Rectal smooth muscle tissue (tissue), 1 donor: Measurements from ENCODE around the gene CTTNBP2NL.
"Not testable (repeated sequence)": the region's sequence is repeated elsewhere in the genome, so short reads cannot be mapped to it uniquely, and the experiment has no call there.

Experiments used
- H3K27ac ChIP-seq: one replicate; pipeline ENCODE4 v1.7.0; 2013; ENCODE audit warnings: low read depth, low read length, inconsistent platforms
- H3K27me3 ChIP-seq: one replicate; pipeline ENCODE4 v1.7.0; 2013; ENCODE audit warnings: low read length; ENCODE audit not compliant: control insufficient read depth, insufficient read depth
- H3K36me3 ChIP-seq: one replicate; pipeline ENCODE4 v1.7.0; 2013; ENCODE audit warnings: low read length; ENCODE audit not compliant: control insufficient read depth, insufficient read depth
- H3K4me1 ChIP-seq: one replicate; pipeline ENCODE4 v1.7.0; 2013; ENCODE audit warnings: low read length; ENCODE audit not compliant: control insufficient read depth, insufficient read depth
- H3K4me3 ChIP-seq: one replicate; pipeline ENCODE4 v1.7.0; 2013; ENCODE audit warnings: low read length
- H3K9ac ChIP-seq: one replicate; pipeline ENCODE4 v1.7.0; 2013; ENCODE audit warnings: low read length

The CTTNBP2NL gene

DNA sequence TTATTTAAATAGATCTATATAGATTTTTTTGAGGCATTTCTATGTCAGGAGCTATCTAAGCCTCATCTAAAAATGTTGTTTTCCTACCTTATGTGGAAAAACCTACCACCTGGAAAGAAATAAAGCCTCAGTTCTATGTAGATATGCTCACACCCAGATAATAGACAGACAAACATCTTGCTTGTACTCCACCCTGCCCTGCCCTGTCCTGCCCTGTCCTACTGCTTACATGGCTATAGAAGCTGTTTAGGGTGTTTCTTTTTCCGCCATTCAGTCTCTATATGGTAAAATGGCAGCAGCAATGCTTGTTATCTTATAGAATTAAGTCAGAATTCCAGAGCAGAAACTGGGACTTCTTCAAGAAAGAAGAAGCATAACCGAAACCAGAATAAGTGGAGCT, 13.4 kb downstream of the CTTNBP2NL start:
- no peak overlapping the region for H3K4me3 ChIP-seq
- H3K27me3 ChIP-seq: no peaks in the 10 kb centered on the region
- no peak overlapping the region for H3K27ac ChIP-seq
- no peak overlapping the region for H3K9ac ChIP-seq
- H3K36me3 ChIP-seq: no peaks in the 10 kb centered on the region
- peaks cover 3% of the 10 kb centered on the region for H3K4me1 ChIP-seq

DNA sequence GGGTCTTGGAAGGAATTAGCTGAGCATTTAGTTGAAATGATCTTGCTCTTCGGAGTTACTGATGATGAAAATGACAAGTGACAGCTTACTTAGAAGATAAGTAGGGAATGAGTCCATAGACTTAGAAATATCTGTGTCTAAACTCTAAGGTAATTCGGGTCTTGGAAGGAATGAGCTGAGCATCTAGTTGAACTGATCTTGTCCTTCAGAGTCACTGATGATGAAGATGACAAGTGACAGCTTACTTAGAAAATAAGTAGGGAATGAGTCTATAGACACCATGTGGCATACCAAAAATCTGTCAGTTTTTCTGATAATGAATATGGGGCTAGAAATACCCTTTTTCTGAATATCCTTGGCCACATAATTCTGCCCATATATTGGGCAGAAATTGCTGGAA, 14.7 kb downstream of the CTTNBP2NL start:
- H3K4me1 ChIP-seq: peaks cover 2% of the 10 kb centered on the region
- no peak overlapping the region for H3K9ac ChIP-seq
- no peaks in the 10 kb centered on the region for H3K27me3 ChIP-seq
- H3K27ac ChIP-seq: no peak overlapping the region
- H3K36me3 ChIP-seq: no peaks in the 10 kb centered on the region
- no peak overlapping the region for H3K4me3 ChIP-seq

DNA sequence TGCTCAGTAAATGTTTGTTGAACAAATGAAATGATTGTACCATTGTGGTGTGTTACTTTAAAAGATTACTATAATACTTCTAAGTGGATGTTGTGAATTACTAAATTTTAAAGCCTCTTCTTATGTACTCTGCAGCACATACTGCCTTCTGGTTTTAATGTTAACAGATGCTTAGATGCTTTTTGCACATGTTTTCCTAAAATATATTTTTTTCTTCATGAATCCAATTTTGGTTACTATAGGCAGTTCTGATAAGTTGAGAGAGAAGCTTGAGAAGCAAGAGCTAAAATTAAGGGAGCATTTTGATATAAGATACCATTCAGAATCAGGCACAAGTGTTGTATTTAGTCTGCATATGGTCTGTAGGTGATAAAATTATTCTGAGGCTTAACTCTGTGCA, 21.3 kb downstream of the CTTNBP2NL start:
- Histone ChIP-seq H3K27me3 (no peaks in the 10 kb centered on the region), H3K4me3 (no peak overlapping the region), H3K36me3 (no peaks in the 10 kb centered on the region), H3K9ac (no peak overlapping the region), H3K27ac (no peak overlapping the region), H3K4me1 (no peaks in the 10 kb centered on the region)

DNA sequence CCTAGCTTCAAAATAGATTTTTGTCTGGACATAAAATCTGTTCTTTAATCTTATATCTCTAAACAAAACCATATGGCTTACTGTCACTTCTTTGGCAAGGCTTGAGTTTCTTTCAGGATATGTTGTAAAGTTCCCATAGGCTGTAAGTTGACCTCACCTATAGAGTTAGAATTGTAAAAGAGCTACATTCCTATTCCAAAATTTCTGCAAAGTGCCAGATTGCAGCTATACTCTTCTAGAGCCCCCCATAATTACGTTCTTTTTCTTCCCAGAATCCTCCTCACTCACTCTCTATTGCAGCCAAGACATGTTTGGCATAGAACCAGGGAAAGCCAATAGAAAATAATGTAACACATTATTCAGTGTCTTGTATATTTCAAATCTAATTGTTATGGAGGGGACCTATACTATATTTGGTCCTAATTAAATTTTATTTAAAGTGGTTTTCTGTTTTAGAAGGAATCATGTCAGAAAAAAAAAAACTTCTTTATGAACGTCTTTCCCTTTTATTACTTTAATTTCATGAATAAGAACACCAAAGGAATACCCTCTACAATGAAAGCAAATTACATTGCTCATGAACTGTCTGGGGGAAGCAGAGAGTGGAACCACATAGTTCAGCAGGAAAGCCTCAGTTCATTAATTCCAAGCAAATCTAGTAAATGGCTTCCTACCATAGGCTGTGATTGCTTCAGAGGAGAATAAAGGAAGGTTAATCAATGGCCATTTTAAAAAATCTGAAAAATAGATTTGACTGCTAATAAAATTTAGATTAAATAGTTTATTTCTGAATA, 22.3 kb downstream of the CTTNBP2NL start:
- Histone ChIP-seq H3K36me3 (no peaks in the 10 kb centered on the region), H3K4me1 (no peaks in the 10 kb centered on the region), H3K9ac (no peak overlapping the region), H3K27ac (no peak overlapping the region), H3K4me3 (no peak overlapping the region), H3K27me3 (no peaks in the 10 kb centered on the region)

DNA sequence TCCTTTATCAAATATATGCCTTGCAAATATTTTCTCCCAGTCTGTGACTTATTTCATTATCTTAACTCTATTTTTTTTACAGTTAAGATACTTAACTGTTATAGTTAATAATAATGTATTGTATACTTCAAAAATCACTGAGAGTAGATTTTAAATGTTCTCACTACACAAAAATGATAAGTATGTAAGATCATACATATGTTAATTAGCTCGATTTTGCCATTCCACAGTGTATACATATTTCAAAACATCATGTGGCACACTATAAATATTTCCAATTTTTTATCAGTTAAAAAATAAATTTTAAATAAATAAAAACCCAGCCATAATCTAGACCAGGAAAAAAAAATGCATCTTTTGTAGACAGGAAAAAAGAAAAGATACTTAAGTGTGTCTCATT, 27.2 kb downstream of the CTTNBP2NL start:
- H3K27ac ChIP-seq: no peak overlapping the region
- no peak overlapping the region for H3K4me3 ChIP-seq
- H3K36me3 ChIP-seq: no peaks in the 10 kb centered on the region
- no peaks in the 10 kb centered on the region for H3K27me3 ChIP-seq
- H3K9ac ChIP-seq: no peak overlapping the region
- H3K4me1 ChIP-seq: no peaks in the 10 kb centered on the region

DNA sequence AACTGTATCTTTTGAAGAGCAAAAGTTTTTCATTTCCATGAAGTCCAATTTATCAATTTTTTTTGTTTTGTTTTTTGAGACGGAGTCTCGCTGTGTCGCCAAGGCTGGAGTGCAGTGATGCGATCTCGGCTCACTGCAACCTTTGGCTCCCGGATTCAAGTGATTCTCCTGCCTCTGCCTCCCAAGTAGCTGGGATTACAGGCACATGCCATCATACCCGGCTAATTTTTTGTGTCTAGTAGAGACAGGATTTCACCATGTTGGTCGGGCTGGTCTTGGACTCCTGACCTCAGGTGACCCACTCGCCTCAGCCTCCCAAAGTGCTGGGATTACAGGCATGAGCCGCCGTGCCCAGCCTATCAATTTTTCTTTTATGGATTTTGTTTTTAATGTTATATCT, 27.7 kb downstream of the CTTNBP2NL start:
- not testable (repeated sequence) for H3K4me3 ChIP-seq, H3K9ac ChIP-seq, H3K36me3 ChIP-seq, H3K27me3 ChIP-seq, H3K4me1 ChIP-seq, H3K27ac ChIP-seq

DNA sequence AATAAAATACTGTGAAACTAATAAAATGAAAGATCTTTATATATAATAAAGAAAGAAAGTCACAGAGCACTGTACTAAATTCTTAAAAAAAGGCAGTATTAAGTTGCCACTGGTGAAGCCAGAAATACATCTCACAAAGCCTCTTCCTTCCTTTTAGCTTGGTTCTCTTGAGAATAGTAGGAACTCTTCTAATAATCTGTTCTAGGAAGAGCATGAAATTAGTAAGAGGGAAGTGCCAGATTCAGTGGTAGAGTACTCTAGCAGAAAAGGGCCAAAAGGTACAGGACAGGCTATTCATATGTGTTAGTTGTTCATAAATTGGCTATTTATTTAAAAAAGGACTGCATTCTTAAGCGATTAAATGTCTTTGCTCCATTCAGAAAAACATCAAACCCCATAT, 33.7 kb downstream of the CTTNBP2NL start:
- Histone ChIP-seq H3K4me3 (no peak overlapping the region), H3K27ac (no peak overlapping the region), H3K9ac (no peak overlapping the region)

DNA sequence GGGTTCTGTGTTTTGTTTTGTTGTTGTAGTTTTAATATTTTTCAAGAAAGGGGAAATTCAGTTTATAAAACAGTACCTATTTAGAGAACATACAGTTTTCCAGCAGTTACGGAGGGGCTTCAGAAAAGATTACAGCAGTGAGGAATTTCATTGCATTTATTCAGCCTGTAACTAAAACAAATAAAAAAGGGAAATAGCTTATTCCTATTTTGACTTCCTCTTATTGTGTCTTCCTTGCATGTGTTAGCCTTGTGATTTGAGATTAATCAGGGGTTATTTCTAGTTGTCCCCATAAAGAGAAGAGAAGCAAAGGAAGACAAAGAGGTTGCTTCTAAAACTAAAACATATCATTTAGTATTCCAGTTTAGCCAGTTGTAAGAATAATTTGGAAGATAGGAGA, 35.0 kb downstream of the CTTNBP2NL start:
- H3K9ac ChIP-seq: no peak overlapping the region
- H3K27me3 ChIP-seq: no peaks in the 10 kb centered on the region
- H3K27ac ChIP-seq: no peak overlapping the region
- H3K36me3 ChIP-seq: no peaks in the 10 kb centered on the region
- H3K4me3 ChIP-seq: no peak overlapping the region
- H3K4me1 ChIP-seq: no peaks in the 10 kb centered on the region

More for the DNA sequence above, 33.7 kb downstream of the CTTNBP2NL start:
- H3K27me3 ChIP-seq: no peaks in the 10 kb centered on the region
- H3K36me3 ChIP-seq: no peaks in the 10 kb centered on the region
- no peaks in the 10 kb centered on the region for H3K4me1 ChIP-seq

DNA sequence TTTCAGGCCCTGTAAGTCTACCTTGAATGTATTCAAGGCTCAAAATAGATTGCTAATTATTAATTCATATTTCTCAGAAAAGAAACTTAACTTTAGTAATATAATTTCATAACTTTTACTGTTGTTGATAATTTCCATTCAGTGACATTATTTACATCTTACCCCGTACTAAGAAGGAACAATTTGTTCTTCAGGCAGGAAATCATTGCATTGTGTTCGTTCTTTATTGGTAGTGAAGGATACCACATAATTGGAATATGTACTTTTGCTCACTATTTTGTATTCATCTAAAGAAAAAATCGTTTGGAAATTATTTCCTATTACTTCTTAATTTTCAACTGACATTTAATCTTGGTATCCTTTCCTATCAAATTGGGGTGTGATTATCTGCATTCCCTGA, 39.4 kb downstream of the CTTNBP2NL start:
- no peak overlapping the region for H3K9ac ChIP-seq
- H3K27ac ChIP-seq: no peak overlapping the region
- no peaks in the 10 kb centered on the region for H3K27me3 ChIP-seq
- no peaks in the 10 kb centered on the region for H3K36me3 ChIP-seq
- peaks cover 8% of the 10 kb centered on the region for H3K4me1 ChIP-seq
- no peak overlapping the region for H3K4me3 ChIP-seq

DNA sequence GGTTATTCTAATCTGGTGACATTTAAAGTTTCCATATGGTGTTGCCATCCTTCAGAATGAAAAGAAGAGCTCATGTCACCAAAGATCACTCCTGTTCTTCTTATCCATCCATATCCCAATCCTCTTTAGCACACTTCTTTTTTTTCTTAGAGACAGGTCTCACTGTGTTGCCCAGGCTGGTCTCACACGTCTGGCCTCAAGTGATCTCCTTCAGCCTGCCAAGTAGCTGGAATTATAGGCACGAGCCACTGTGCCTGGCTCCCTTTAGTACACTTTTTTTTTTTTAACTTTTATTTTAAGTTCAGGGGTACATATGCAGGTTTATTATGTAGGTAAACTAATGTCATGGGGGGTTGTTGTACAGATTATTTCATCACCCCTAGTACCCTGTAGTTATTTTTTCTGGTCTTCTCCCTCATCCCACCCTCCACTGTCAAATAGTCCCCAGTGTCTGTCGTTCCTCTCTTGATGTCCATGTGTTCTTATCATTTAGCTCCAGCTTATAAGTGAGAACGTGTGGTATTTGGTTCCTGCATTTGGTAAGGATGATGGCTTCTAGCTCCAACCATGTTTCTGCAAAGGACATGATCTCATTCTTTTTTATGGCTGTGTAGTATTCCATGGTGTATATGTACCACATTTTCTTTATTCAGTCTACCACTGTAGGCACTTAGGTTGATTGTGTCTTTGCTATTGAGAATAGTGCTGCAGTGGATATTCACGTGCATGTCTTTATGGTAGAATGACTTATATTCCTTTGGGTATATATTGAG, 40.6 kb downstream of the CTTNBP2NL start:
- H3K36me3 ChIP-seq: no peaks in the 10 kb centered on the region
- H3K27ac ChIP-seq: no peak overlapping the region
- no peaks in the 10 kb centered on the region for H3K27me3 ChIP-seq
- no peak overlapping the region for H3K4me3 ChIP-seq
- H3K9ac ChIP-seq: no peak overlapping the region
- H3K4me1 ChIP-seq: peaks cover 8% of the 10 kb centered on the region

DNA sequence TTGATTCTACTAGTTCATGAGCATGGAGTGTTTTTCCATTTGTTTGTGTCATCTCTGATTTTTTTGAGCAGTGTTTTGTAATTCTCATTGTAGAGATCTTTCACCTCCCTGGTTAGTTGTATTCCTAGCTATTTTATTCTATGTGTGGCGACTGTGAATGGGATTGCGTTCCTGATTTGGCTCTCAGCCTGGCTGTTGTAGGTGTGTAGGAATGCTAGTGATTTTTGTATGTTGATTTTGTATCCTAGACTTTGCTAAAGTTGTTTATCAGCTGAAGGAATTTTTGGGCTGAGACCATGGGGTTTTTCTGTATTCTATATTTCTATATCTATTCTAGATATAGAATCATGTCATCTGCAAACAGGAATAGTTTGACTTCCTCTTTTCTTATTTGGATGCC, 42.1 kb downstream of the CTTNBP2NL start:
- not testable (repeated sequence) for H3K27ac ChIP-seq, H3K4me1 ChIP-seq, H3K27me3 ChIP-seq

DNA sequence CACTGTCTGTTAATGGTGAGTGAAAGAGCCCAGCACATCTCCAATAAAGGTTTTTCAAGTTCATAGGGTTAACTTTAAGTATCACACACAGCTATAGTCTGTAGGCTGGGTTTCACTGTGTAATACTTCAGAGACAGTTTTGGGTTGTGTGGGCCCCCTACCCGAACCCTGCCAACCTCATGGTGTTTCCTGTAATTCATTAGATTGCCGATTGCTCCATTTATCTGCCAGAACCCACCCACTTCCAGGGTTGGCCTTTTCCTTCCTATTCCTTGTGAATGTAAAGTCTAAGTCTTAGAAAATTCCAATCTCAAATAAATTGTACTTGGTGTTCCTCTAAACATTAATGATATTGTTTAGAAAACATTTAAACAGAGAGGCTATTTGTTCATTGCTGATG, 43.6 kb downstream of the CTTNBP2NL start:
- no peak overlapping the region for H3K4me3 ChIP-seq
- no peak overlapping the region for H3K9ac ChIP-seq
- peaks cover 8% of the 10 kb centered on the region for H3K4me1 ChIP-seq
- H3K36me3 ChIP-seq: no peaks in the 10 kb centered on the region
- H3K27ac ChIP-seq: peak overlapping the region; percentile 12
- no peaks in the 10 kb centered on the region for H3K27me3 ChIP-seq

More for the DNA sequence above, 42.1 kb downstream of the CTTNBP2NL start:
- not testable (repeated sequence) for H3K4me3 ChIP-seq, H3K36me3 ChIP-seq, H3K9ac ChIP-seq

DNA sequence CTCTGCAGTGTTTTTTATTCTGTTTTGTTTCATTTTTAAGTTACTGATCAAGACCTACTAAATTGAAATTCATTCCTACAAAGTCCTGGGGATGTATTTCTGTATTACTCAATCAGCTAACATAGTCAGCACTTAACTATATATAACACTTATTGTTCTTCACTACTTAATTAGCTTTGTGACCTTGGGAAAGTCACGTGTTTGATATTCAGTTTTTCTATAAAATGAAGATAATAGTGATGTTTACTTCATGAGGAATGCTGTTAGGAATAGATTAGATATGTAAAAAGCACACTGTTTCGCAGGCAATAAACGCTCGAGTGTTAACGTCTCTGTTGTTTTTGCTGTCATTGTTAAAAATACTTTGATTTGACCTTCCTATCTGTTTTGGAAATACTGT, 44.6 kb downstream of the CTTNBP2NL start:
- no peak overlapping the region for H3K27ac ChIP-seq
- no peaks in the 10 kb centered on the region for H3K27me3 ChIP-seq
- peaks cover 8% of the 10 kb centered on the region for H3K4me1 ChIP-seq

More for the DNA sequence above, 44.6 kb downstream of the CTTNBP2NL start:
- no peak overlapping the region for H3K9ac ChIP-seq
- no peaks in the 10 kb centered on the region for H3K36me3 ChIP-seq
- no peak overlapping the region for H3K4me3 ChIP-seq
